B cell (primary cell): ENCODE results near the gene SLC6A4. TPM values are rescaled to one million over a fixed set of nuclear protein-coding genes. Genes with fewer than 3 reads are reported as not detected.

Experiments
- ATAC-seq: fragments of 200-7000 bp; cut with Tn5 transposase; one replicate; pipeline ENCODE4 v1.10.0; 2021; ENCODE audit warnings: low read depth, mild to moderate bottlenecking, moderate number of reproducible peaks, moderate library complexity
- CTCF ChIA-PET: fragments of 350-600 bp; sonication (Branson Sonifier 250); formaldehyde crosslinking; loops from one replicate; lab custom pipeline; 2021; ENCODE audit warnings: antibody characterized with exemption, inconsistent platforms; lab: Charles Lee
- POLR2A ChIA-PET: fragments of 350-600 bp; sonication (Branson Sonifier 250); formaldehyde crosslinking; loops from one replicate; lab custom pipeline; 2021; ENCODE audit warnings: antibody characterized with exemption; lab: Charles Lee
- DNase-seq: peaks from one replicate; pipeline ENCODE4 v3.0.0; 2013
- H2AFZ ChIP-seq: 2 replicates; pipeline ENCODE4 v1.6.1; 2012; ENCODE audit warnings: mild to moderate bottlenecking, low read depth, low read length; ENCODE audit not compliant: insufficient read depth, poor library complexity, severe bottlenecking
- H3K27ac ChIP-seq, 2 donors: 1 replicate in 1 of 2; 2 replicates in 1 of 2; pipeline ENCODE4 v1.5.1; 2012 to 2013; ENCODE audit warnings: low read length in 2 of 2, mild to moderate bottlenecking in 2 of 2, moderate library complexity in 1 of 2
- H3K27me3 ChIP-seq, 4 experiments: fragments of 200-600 bp in 1 of 4; sonication (generic) in 1 of 4; replicated peaks in 1 of 4; 1 replicate in 2 of 4; 2 replicates in 2 of 4; pipeline versions ENCODE4 v1.6.1 to v1.7.0; 2013 to 2016; ENCODE audit warnings: low read length in 3 of 4, mild to moderate bottlenecking in 2 of 4, mixed read lengths in 1 of 4, moderate library complexity in 1 of 4; ENCODE audit not compliant: insufficient read depth in 4 of 4, control insufficient read depth in 3 of 4; ENCODE audit errors: control extremely low read depth in 1 of 4
- H3K36me3 ChIP-seq, 2 experiments: replicated peaks in 1 of 2; 1 replicate in 1 of 2; 2 replicates in 1 of 2; pipeline versions ENCODE4 v1.6.1 to v1.7.1; 2013; ENCODE audit warnings: low read length in 1 of 2; ENCODE audit not compliant: insufficient read depth in 2 of 2, control insufficient read depth in 1 of 2; ENCODE audit errors: control extremely low read depth in 1 of 2, extremely low read depth in 1 of 2
- H3K4me1 ChIP-seq, 2 donors: fragments of 200-600 bp in 1 of 2; sonication (generic) in 1 of 2; 1 replicate in 1 of 2; 2 replicates in 1 of 2; pipeline versions ENCODE4 v1.5.1 to v1.6.1; 2013 to 2017; ENCODE audit warnings: low read length in 2 of 2; ENCODE audit not compliant: control insufficient read depth in 2 of 2, insufficient read depth in 2 of 2
- H3K4me2 ChIP-seq: replicated peaks from 2 replicates; pipeline ENCODE3; 2012; ENCODE audit warnings: mild to moderate bottlenecking, low read depth, low read length; ENCODE audit not compliant: poor library complexity, severe bottlenecking
- H3K4me3 ChIP-seq, 5 experiments: fragments of 200-600 bp in 1 of 5; sonication (generic) in 1 of 5; 1 replicate in 3 of 5; 2 replicates in 2 of 5; pipeline versions ENCODE4 v1.5.1 to v1.7.0; 2011 to 2016; ENCODE audit warnings: low read length in 4 of 5, mild to moderate bottlenecking in 4 of 5, low read depth in 2 of 5, control low read depth in 1 of 5, moderate library complexity in 1 of 5; ENCODE audit not compliant: insufficient read depth in 1 of 5; ENCODE audit errors: control extremely low read depth in 1 of 5, extremely low read depth in 1 of 5
- H3K79me2 ChIP-seq: fragments of 200-600 bp; sonication (generic); one replicate; pipeline ENCODE4 v1.6.0; 2016; ENCODE audit warnings: low read length; ENCODE audit not compliant: control insufficient read depth, insufficient read depth
- H3K9ac ChIP-seq: fragments of 200-600 bp; sonication (generic); 2 replicates; pipeline ENCODE4 v1.6.1; 2017; ENCODE audit warnings: mild to moderate bottlenecking, low read length, moderate library complexity
- H3K9me3 ChIP-seq, 3 donors: one replicate each; pipeline versions ENCODE4 v1.6.1 to v1.7.1; 2013; ENCODE audit warnings: low read length in 2 of 3; ENCODE audit not compliant: control insufficient read depth in 2 of 3, insufficient read depth in 1 of 3; ENCODE audit errors: control extremely low read depth in 1 of 3
- H4K20me1 ChIP-seq: 2 replicates; pipeline ENCODE4 v1.6.0; 2012; ENCODE audit warnings: mild to moderate bottlenecking, low read length; ENCODE audit not compliant: insufficient read depth, control insufficient read depth, poor library complexity, severe bottlenecking
- H3K27ac Mint-ChIP-seq: one replicate; pipeline ENCODE4 v1.8.0; 2021; ENCODE audit warnings: mixed read lengths
- H3K27me3 Mint-ChIP-seq: one replicate; pipeline ENCODE4 v1.8.0; 2021; ENCODE audit warnings: mixed read lengths
- H3K4me1 Mint-ChIP-seq: one replicate; pipeline ENCODE4 v1.8.0; 2021; ENCODE audit warnings: mixed read lengths
- H3K4me3 Mint-ChIP-seq: one replicate; pipeline ENCODE4 v1.8.0; 2021; ENCODE audit warnings: mixed read lengths
- H3K9me3 Mint-ChIP-seq: one replicate; pipeline ENCODE4 v1.8.0; 2022; ENCODE audit warnings: mixed read lengths; ENCODE audit not compliant: insufficient read depth
- EZH2 ChIP-seq: IDR thresholded peaks from 2 replicates; pipeline ENCODE4 v1.6.1; 2012; ENCODE audit warnings: borderline replicate concordance, low read depth, mild to moderate bottlenecking, moderate library complexity, low read length; ENCODE audit not compliant: insufficient read depth, poor library complexity, severe bottlenecking
- WGBS: methylation state at CpG from one replicate; pipeline ENCODE4 v1.1.5; 2013; ENCODE audit warnings: missing lambda C conversion rate; ENCODE audit not compliant: insufficient coverage; 5-methylcytosine and 5-hydroxymethylcytosine counted together
- intact Hi-C: fragments of 100-400 bp; cut with micrococcal nuclease; formaldehyde crosslinking; loops from one replicate; pipeline ENCODE4 v1.10.0; 2022
- polyA plus RNA-seq: library from polyadenylated mRNA; depleted of rRNA; stranded (reverse); fragments of >200 nt; gene quantifications from 2 replicates; pipeline ENCODE4 v1.2.3, GENCODE V29; 2012
- total RNA-seq, 2 donors: library from RNA; stranded (reverse); fragments of 120-200 nt in 1 of 2; gene quantifications; 1 replicate in 1 of 2; 2 replicates in 1 of 2; pipeline versions ENCODE4 v1.2.3 to v1.2.4, GENCODE V29; 2013 to 2022
- TF ChIP-seq, protein P1 (sequence below): fragments of 200-600 bp; IDR thresholded peaks from one replicate; pipeline ENCODE4 v1.8.0; 2022; ENCODE audit warnings: antibody characterized with exemption, mild to moderate bottlenecking

SLC6A4 gene
- total and polyA plus RNA-seq, 2 donors (not counting 1 experiment from before 2014, with no cell fraction given): not detected

DNA sequence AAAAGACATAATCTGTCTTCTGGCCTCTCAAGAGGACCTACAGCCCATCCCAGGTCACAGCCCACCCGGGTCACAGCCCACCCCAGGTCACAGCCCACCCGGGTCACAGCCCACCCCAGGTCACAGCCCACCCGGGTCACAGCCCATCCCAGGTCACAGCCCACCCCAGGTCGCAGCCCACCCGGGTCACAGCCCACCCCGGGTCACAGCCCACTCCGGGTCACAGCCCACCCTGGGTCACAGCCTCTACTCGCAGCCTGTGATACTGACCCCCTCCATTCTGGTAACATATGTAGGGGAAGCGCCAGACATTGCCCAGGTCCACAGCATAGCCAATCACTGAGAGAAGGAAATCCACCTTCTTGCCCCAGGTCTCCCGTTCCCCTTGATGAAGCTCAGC, 14.2 kb downstream of the SLC6A4 start:
- H3K4me3 Mint-ChIP-seq: no peak overlapping the region
- no peaks in the 10 kb centered on the region for H3K27me3 Mint-ChIP-seq
- Histone ChIP-seq H3K4me1 (no peaks in the 10 kb centered on the region), H3K27me3 (peaks cover 0 to 3% (median 0%) of the 10 kb centered on the region in 4 experiments), H4K20me1 (no peaks in the 10 kb centered on the region), H3K36me3 (no peaks in the 10 kb centered on the region), H3K27ac (no peak overlapping the region), H3K9ac (no peak overlapping the region), H3K4me3 (no peak overlapping the region), H3K9me3 (no peaks in the 10 kb centered on the region), H3K4me2 (no peak overlapping the region), H3K79me2 (no peaks in the 10 kb centered on the region), H2AFZ (no peak overlapping the region)
- intact Hi-C loops: no loop called here
- ATAC-seq (no peak), DNase-seq (no peak)
- WGBS: 97% methylated on average over 8 of the region's 10 CpGs
- TF ChIP-seq, protein P1, sequence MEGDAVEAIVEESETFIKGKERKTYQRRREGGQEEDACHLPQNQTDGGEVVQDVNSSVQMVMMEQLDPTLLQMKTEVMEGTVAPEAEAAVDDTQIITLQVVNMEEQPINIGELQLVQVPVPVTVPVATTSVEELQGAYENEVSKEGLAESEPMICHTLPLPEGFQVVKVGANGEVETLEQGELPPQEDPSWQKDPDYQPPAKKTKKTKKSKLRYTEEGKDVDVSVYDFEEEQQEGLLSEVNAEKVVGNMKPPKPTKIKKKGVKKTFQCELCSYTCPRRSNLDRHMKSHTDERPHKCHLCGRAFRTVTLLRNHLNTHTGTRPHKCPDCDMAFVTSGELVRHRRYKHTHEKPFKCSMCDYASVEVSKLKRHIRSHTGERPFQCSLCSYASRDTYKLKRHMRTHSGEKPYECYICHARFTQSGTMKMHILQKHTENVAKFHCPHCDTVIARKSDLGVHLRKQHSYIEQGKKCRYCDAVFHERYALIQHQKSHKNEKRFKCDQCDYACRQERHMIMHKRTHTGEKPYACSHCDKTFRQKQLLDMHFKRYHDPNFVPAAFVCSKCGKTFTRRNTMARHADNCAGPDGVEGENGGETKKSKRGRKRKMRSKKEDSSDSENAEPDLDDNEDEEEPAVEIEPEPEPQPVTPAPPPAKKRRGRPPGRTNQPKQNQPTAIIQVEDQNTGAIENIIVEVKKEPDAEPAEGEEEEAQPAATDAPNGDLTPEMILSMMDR: no peak
- no peak for TF ChIP-seq EZH2
- H3K4me1 Mint-ChIP-seq: no peaks in the 10 kb centered on the region
- ChIA-PET POLR2A (no interaction called here), CTCF (no interaction called here)
- H3K27ac Mint-ChIP-seq: no peak overlapping the region
- no peaks in the 10 kb centered on the region for H3K9me3 Mint-ChIP-seq

DNA sequence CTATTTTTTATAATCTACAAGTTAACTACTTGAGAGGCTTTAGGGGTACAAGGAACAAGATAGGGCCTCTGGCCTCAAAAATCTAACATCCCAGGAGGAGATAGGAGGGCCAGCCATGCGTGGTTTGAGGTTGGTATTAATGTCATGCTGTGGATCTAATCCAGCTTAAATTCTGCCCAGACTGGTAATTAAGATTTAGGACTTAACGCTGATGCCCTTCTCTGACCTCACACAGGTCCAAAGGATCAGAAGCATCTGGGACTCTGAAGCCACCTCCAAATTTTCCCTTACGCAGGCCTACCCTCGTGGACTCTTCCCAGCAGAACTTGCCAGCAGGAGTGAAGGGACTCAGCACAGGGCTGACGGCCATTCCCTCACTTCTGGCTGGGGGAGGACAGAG, 15.1 kb downstream of the SLC6A4 start:
- Mint-ChIP-seq H3K4me1 (no peaks in the 10 kb centered on the region), H3K27me3 (no peaks in the 10 kb centered on the region), H3K27ac (no peak overlapping the region), H3K9me3 (no peaks in the 10 kb centered on the region), H3K4me3 (no peak overlapping the region)
- H3K9ac ChIP-seq: no peak overlapping the region
- intact Hi-C loops: no loop called here
- H3K36me3 ChIP-seq: no peaks in the 10 kb centered on the region
- no peaks in the 10 kb centered on the region for H3K79me2 ChIP-seq
- H3K4me3 ChIP-seq: no peak overlapping the region
- no peak overlapping the region for H2AFZ ChIP-seq
- no peak overlapping the region for H3K4me2 ChIP-seq
- no peak overlapping the region for H3K27ac ChIP-seq
- DNase-seq (no peak), ATAC-seq (no peak)
- ChIA-PET POLR2A (no interaction called here), CTCF (interaction anchor here (1.7 kb wide), 1 partner anchor 115 kb away, joined by 5 read pairs; no protein-coding TSS in a partner anchor)
- H4K20me1 ChIP-seq: no peaks in the 10 kb centered on the region
- no peak for TF ChIP-seq EZH2
- TF ChIP-seq, protein P1: no peak
- no peaks in the 10 kb centered on the region for H3K9me3 ChIP-seq
- H3K27me3 ChIP-seq: peaks cover 0 to 3% (median 0%) of the 10 kb centered on the region in 4 experiments
- no peaks in the 10 kb centered on the region for H3K4me1 ChIP-seq
- WGBS: 88% methylated on average over 3 of the region's 5 CpGs
